ENCODE data around the gene KRT75. TPM values are rescaled to one million over a fixed set of nuclear protein-coding genes. Genes with fewer than 3 reads are reported as not detected.
A peak's percentile ranks its signal among the peaks of the same experiment; 100 is the strongest.

KRT75 gene
- total RNA-seq, 1 donor from 2014 or later, result 1.8 TPM

GRCh38 chr12:52442600-52443061, 8.5 kb upstream of the KRT75 start:
- no peak overlapping the region for H3K4me3 ChIP-seq (ENCODE audit: low read depth, low read length)
- TF ChIP-seq CTCF (IDR thresholded peaks at IDR 0.05; ENCODE audit: insufficient read depth, low read length, severe bottlenecking), result peak; percentile 31
- DNase-seq (ENCODE audit: low read depth), result peak; percentile 96
- FAIRE-seq, result peak; percentile 28
- no peaks in the 10 kb centered on the region for H3K27me3 ChIP-seq (ENCODE audit: control insufficient read depth, insufficient read depth, low read length)
- H3K36me3 ChIP-seq (ENCODE audit: control insufficient read depth, insufficient read depth, low read length), result peaks cover 2% of the 10 kb centered on the region

- DNase-seq (ENCODE audit: low read depth) (peak; percentile 96), FAIRE-seq (peak; percentile 98)
- no peaks in the 10 kb centered on the region for H3K27me3 ChIP-seq (ENCODE audit: control insufficient read depth, insufficient read depth, low read length)
- no peak overlapping the region for H3K4me3 ChIP-seq (ENCODE audit: low read depth, low read length)
- no peaks in the 10 kb centered on the region for H3K36me3 ChIP-seq (ENCODE audit: control insufficient read depth, insufficient read depth, low read length)
- TF ChIP-seq CTCF (IDR thresholded peaks at IDR 0.05; ENCODE audit: insufficient read depth, low read length, severe bottlenecking), result no peak
These were observed 7.2 kb upstream of the KRT75 start for GRCh38 chr12:52441320-52441911.

- FAIRE-seq (peak; percentile 100), DNase-seq (ENCODE audit: low read depth) (peak; percentile 99)
- TF ChIP-seq CTCF (IDR thresholded peaks at IDR 0.05; ENCODE audit: insufficient read depth, low read length, severe bottlenecking), result no peak
These were observed 6.7 kb upstream of the KRT75 start for GRCh38 chr12:52440821-52441319.

DNA sequence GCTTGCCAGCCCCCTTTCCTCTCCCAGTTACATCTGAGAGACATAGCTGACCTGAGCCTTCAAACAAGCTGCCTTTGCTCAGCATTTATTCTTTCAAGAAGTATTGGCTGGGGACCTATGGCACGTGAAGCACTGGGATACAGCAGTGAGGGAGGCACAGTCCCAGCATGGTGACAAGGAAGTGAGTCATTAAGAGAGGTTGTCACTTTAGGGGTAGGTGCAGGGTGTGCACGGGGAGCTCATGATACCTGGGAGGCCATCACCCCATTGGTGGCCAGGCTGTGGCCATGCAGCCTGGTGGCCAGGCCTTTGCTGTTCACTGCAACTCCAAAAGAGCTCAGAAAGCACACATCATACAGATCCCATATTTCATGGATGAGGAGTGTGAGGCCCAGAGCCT, 5.7 kb upstream of the KRT75 start:
- no peak for TF ChIP-seq CTCF (IDR thresholded peaks at IDR 0.05; ENCODE audit: insufficient read depth, low read length, severe bottlenecking)
- no peaks in the 10 kb centered on the region for H3K36me3 ChIP-seq (ENCODE audit: control insufficient read depth, insufficient read depth, low read length)
- H3K27me3 ChIP-seq (ENCODE audit: control insufficient read depth, insufficient read depth, low read length), result no peaks in the 10 kb centered on the region
- no peak for DNase-seq (ENCODE audit: low read depth)
- H3K4me3 ChIP-seq (ENCODE audit: low read depth, low read length), result no peak overlapping the region
- FAIRE-seq, result peak; percentile 23

More at GRCh38 chr12:52440821-52441319, 6.7 kb upstream of the KRT75 start:
- Histone ChIP-seq H3K4me3 (ENCODE audit: low read depth, low read length) (no peak overlapping the region), H3K27me3 (ENCODE audit: control insufficient read depth, insufficient read depth, low read length) (no peaks in the 10 kb centered on the region), H3K36me3 (ENCODE audit: control insufficient read depth, insufficient read depth, low read length) (no peaks in the 10 kb centered on the region)

DNA sequence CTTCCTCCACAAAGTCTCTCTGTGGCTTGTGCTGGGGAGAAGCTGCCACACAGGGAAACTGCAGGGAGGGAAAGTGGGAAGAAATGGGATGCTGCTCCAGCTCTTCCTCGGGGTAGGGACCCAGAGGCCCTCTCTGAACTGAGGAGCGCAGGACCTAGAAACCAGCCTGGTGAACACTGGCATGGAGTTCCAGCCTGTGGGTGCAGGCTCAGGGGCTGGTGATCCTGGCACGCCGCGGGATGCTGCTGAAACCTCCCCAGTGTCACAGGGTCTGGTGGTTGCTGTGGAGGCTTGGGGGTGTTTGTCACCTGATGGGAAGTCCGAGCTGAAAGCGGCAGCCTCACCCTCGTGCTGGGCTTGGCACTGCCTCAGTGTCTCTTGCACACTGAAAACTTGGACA, 5.2 kb upstream of the KRT75 start:
- DNase-seq (ENCODE audit: low read depth) (no peak), FAIRE-seq (no peak)

More for the DNA sequence above, 5.2 kb upstream of the KRT75 start:
- no peaks in the 10 kb centered on the region for H3K27me3 ChIP-seq (ENCODE audit: control insufficient read depth, insufficient read depth, low read length)
- TF ChIP-seq CTCF (IDR thresholded peaks at IDR 0.05; ENCODE audit: insufficient read depth, low read length, severe bottlenecking), result no peak
- H3K36me3 ChIP-seq (ENCODE audit: control insufficient read depth, insufficient read depth, low read length), result no peaks in the 10 kb centered on the region
- no peak overlapping the region for H3K4me3 ChIP-seq (ENCODE audit: low read depth, low read length)
